IPS-18a (cell line): ENCODE results near the gene NRXN3.

Experiments
- H3K27ac ChIP-seq: one replicate; pipeline ENCODE4 v1.5.1; 2013; ENCODE audit warnings: low read length
- H3K27me3 ChIP-seq: one replicate; pipeline ENCODE4 v1.6.1; 2013; ENCODE audit warnings: mild to moderate bottlenecking, low read length; ENCODE audit not compliant: control insufficient read depth, insufficient read depth
- H3K36me3 ChIP-seq: one replicate; pipeline ENCODE4 v1.6.1; 2013; ENCODE audit warnings: low read depth, low read length; ENCODE audit not compliant: control insufficient read depth
- H3K4me1 ChIP-seq: one replicate; pipeline ENCODE4 v1.6.1; 2013; ENCODE audit warnings: low read depth, low read length; ENCODE audit not compliant: control insufficient read depth
- H3K4me3 ChIP-seq: one replicate; pipeline ENCODE4 v1.5.1; 2013; ENCODE audit warnings: low read length
- H3K9ac ChIP-seq: one replicate; pipeline ENCODE4 v1.6.1; 2013; ENCODE audit warnings: mild to moderate bottlenecking, low read length, moderate library complexity
- H3K9me3 ChIP-seq: one replicate; pipeline ENCODE4 v1.6.1; 2013; ENCODE audit warnings: low read depth, low read length; ENCODE audit not compliant: control insufficient read depth

The NRXN3 gene

GRCh38 chr14:78335531-78335930, 165.4 kb downstream of the NRXN3 start:
- Histone ChIP-seq H3K9ac (no peak overlapping the region), H3K9me3 (no peaks in the 10 kb centered on the region), H3K4me1 (peaks cover 6% of the 10 kb centered on the region), H3K36me3 (no peaks in the 10 kb centered on the region), H3K27ac (no peak overlapping the region), H3K4me3 (no peak overlapping the region), H3K27me3 (no peaks in the 10 kb centered on the region)

- H3K4me3 ChIP-seq: no peak overlapping the region
- H3K27ac ChIP-seq: no peak overlapping the region
- no peaks in the 10 kb centered on the region for H3K36me3 ChIP-seq
Observed at GRCh38 chr14:78340250-78340649, 170.1 kb downstream of the NRXN3 start.

GRCh38 chr14:78341827-78342389, 171.7 kb downstream of the NRXN3 start:
- H3K9ac ChIP-seq: no peak overlapping the region
- no peak overlapping the region for H3K4me3 ChIP-seq
- H3K27ac ChIP-seq: no peak overlapping the region
- H3K36me3 ChIP-seq: no peaks in the 10 kb centered on the region
- H3K27me3 ChIP-seq: no peaks in the 10 kb centered on the region
- peaks cover 4% of the 10 kb centered on the region for H3K4me1 ChIP-seq
- H3K9me3 ChIP-seq: no peaks in the 10 kb centered on the region

More at GRCh38 chr14:78340250-78340649, 170.1 kb downstream of the NRXN3 start:
- Histone ChIP-seq H3K9ac (no peak overlapping the region), H3K4me1 (peaks cover 10% of the 10 kb centered on the region), H3K27me3 (no peaks in the 10 kb centered on the region), H3K9me3 (no peaks in the 10 kb centered on the region)

- Histone ChIP-seq H3K9ac (no peak overlapping the region), H3K4me3 (no peak overlapping the region), H3K4me1 (peaks cover 4% of the 10 kb centered on the region), H3K9me3 (no peaks in the 10 kb centered on the region), H3K36me3 (no peaks in the 10 kb centered on the region), H3K27me3 (no peaks in the 10 kb centered on the region), H3K27ac (no peak overlapping the region)
Observed at GRCh38 chr14:78342879-78343278, 172.7 kb downstream of the NRXN3 start.

- H3K27me3 ChIP-seq: no peaks in the 10 kb centered on the region
- no peak overlapping the region for H3K27ac ChIP-seq
Observed at GRCh38 chr14:78344290-78344689, 174.1 kb downstream of the NRXN3 start.

GRCh38 chr14:78345131-78345744, 175.1 kb downstream of the NRXN3 start:
- no peak overlapping the region for H3K27ac ChIP-seq
- H3K9me3 ChIP-seq: no peaks in the 10 kb centered on the region
- H3K36me3 ChIP-seq: no peaks in the 10 kb centered on the region
- H3K4me1 ChIP-seq: peaks cover 4% of the 10 kb centered on the region
- no peaks in the 10 kb centered on the region for H3K27me3 ChIP-seq
- no peak overlapping the region for H3K4me3 ChIP-seq
- no peak overlapping the region for H3K9ac ChIP-seq

More at GRCh38 chr14:78344290-78344689, 174.1 kb downstream of the NRXN3 start:
- Histone ChIP-seq H3K9ac (no peak overlapping the region), H3K9me3 (no peaks in the 10 kb centered on the region), H3K4me3 (no peak overlapping the region), H3K36me3 (no peaks in the 10 kb centered on the region), H3K4me1 (peaks cover 4% of the 10 kb centered on the region)

GRCh38 chr14:78346747-78347146, 176.6 kb downstream of the NRXN3 start:
- Histone ChIP-seq H3K9me3 (no peaks in the 10 kb centered on the region), H3K4me3 (no peak overlapping the region), H3K27me3 (no peaks in the 10 kb centered on the region), H3K4me1 (peaks cover 4% of the 10 kb centered on the region), H3K27ac (no peak overlapping the region), H3K36me3 (no peaks in the 10 kb centered on the region), H3K9ac (no peak overlapping the region)

- H3K4me3 ChIP-seq: no peak overlapping the region
- no peak overlapping the region for H3K27ac ChIP-seq
- H3K9me3 ChIP-seq: no peaks in the 10 kb centered on the region
- no peaks in the 10 kb centered on the region for H3K4me1 ChIP-seq
- H3K27me3 ChIP-seq: no peaks in the 10 kb centered on the region
- no peak overlapping the region for H3K9ac ChIP-seq
- no peaks in the 10 kb centered on the region for H3K36me3 ChIP-seq
Observed at GRCh38 chr14:78355109-78355508, 184.9 kb downstream of the NRXN3 start.

- Histone ChIP-seq H3K9me3 (no peaks in the 10 kb centered on the region), H3K27me3 (no peaks in the 10 kb centered on the region), H3K4me3 (no peak overlapping the region), H3K9ac (no peak overlapping the region), H3K4me1 (no peaks in the 10 kb centered on the region), H3K36me3 (no peaks in the 10 kb centered on the region), H3K27ac (no peak overlapping the region)
Observed at GRCh38 chr14:78356391-78356790, 186.2 kb downstream of the NRXN3 start.

GRCh38 chr14:78358591-78358990, 188.4 kb downstream of the NRXN3 start:
- H3K4me3 ChIP-seq: no peak overlapping the region
- no peaks in the 10 kb centered on the region for H3K4me1 ChIP-seq
- no peaks in the 10 kb centered on the region for H3K27me3 ChIP-seq
- H3K9ac ChIP-seq: no peak overlapping the region
- H3K36me3 ChIP-seq: no peaks in the 10 kb centered on the region
- H3K9me3 ChIP-seq: no peaks in the 10 kb centered on the region
- H3K27ac ChIP-seq: no peak overlapping the region

- H3K27me3 ChIP-seq: no peaks in the 10 kb centered on the region
- H3K9ac ChIP-seq: no peak overlapping the region
- no peaks in the 10 kb centered on the region for H3K36me3 ChIP-seq
- no peak overlapping the region for H3K4me3 ChIP-seq
- no peak overlapping the region for H3K27ac ChIP-seq
- H3K4me1 ChIP-seq: no peaks in the 10 kb centered on the region
- no peaks in the 10 kb centered on the region for H3K9me3 ChIP-seq
Observed at GRCh38 chr14:78359581-78359980, 189.4 kb downstream of the NRXN3 start.

- no peak overlapping the region for H3K4me3 ChIP-seq
- no peaks in the 10 kb centered on the region for H3K27me3 ChIP-seq
- H3K4me1 ChIP-seq: peaks cover 13% of the 10 kb centered on the region
- H3K36me3 ChIP-seq: no peaks in the 10 kb centered on the region
- no peak overlapping the region for H3K9ac ChIP-seq
- H3K9me3 ChIP-seq: no peaks in the 10 kb centered on the region
- H3K27ac ChIP-seq: no peak overlapping the region
Observed at GRCh38 chr14:78363008-78363407, 192.8 kb downstream of the NRXN3 start.
